ENCODE data around the gene PTGER4.

Gene PTGER4

DNA sequence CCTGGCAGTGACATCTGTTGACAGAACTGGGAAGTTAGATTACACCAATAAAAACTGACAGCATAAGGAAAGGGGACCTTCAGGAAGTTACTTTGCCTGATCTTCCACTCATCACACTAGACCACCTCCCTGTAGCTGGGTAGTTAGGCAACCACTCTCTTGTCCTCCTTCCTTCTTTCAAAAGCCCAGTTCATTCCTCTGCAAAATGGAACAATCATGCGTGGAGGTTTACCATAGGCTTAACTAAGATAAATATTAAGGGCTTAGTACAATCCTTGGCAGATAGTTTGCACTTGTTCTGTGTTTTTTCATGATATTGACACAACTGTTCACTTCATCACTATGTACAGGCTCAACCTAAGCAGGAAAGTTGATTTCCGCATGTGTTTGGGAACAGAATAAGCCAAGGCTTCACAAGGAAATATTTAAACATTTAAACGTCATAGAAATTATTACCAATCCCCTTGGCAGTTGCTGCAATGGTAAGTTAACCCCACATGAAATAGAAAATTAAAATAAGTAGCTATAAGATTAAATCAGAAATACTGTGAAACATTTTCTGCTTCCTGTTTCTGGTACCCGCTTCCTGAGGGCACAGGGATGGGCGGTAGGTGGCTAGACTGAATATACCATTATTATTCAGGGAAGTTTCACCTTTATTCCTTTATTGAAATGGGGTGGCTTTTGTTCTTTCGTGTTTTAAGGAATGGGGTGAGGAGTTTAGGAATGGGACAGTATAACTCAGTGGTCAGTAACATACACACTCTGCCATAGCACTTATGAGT, 9.9 kb upstream of the PTGER4 start:
- no peak for DNase-seq (ENCODE audit: low spot score)

DNA sequence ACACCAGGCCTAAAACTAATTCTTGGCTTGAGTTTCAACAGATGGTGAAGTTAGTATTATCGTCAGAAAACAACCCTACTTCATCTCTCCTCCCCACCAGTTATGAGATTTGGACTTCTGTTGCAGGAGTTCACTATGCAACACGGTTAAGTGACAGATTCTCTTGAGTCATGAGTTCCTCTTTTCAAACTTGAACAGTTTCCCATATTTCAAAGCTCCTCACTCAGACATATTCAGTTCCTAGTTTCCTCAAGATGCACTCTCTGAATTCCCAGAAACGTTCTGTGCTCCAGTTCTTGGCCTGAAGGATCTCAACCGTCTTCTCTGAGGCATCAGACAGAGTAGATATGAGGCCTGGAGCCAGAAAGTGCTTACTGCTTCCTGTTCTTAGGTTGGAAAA, 7.3 kb upstream of the PTGER4 start:
- DNase-seq (ENCODE audit: low spot score) = no peak

DNA sequence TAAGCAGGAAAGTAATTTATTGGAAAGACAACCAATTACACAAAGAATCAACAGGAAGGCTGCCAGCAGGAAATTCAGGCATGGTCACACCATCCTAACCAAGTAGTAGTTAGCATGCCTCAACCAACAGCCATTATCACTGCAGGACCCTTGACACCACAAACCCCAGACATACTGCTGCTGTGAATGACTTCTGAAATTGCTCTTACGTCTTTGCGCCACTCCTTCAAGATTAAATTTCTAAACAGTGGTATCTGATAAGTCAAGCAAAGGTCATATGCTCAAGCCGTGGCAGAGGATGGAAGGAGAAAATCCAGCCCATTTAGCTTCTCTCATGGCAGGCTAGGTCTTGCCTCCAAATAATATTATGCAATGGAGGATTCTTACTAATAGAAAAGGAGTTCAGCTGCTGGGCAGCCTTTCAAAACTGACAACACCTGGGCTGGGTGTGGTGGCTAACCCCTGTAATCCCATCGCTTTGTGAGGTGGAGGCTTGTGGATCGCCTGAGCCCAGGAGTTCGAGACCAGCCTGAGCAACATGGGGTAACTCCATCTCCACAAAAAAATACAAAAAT, 5.0 kb upstream of the PTGER4 start:
- DNase-seq (ENCODE audit: low spot score) = no peak

DNA sequence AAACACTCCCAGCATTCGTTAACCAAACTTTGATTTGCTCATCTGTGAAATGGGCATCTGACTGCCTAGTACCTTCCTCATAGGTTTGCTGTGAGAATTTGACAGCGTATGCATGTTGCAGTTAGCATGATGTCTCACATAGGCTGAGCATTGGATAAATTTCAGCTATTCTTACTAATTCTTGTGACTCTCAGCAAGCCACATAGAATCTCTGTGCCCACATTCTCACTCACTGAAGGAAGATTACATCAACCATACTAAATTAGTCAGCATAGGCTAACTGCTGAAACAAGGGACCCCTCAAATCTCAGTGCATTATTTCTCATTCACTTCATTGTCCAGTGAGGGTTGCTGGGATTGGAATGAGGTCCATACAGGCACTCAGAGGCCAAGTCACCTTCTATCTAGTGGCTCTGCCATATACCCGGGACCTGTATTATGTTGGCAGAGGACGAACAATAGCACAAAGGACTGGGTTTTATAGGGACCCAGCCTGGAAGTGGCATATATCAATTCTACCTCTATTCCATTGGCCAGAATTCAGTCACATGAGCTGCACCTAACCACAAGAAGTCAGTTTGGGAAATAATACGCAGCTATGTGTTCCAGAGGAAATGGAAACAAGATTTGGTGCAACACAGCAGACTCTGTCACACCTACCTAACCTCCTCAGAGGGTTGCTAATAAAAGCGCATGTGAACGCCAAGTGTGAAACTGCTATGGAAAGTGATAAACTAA, 4.2 kb upstream of the PTGER4 start:
- DNase-seq (ENCODE audit: low spot score) = no peak

DNA sequence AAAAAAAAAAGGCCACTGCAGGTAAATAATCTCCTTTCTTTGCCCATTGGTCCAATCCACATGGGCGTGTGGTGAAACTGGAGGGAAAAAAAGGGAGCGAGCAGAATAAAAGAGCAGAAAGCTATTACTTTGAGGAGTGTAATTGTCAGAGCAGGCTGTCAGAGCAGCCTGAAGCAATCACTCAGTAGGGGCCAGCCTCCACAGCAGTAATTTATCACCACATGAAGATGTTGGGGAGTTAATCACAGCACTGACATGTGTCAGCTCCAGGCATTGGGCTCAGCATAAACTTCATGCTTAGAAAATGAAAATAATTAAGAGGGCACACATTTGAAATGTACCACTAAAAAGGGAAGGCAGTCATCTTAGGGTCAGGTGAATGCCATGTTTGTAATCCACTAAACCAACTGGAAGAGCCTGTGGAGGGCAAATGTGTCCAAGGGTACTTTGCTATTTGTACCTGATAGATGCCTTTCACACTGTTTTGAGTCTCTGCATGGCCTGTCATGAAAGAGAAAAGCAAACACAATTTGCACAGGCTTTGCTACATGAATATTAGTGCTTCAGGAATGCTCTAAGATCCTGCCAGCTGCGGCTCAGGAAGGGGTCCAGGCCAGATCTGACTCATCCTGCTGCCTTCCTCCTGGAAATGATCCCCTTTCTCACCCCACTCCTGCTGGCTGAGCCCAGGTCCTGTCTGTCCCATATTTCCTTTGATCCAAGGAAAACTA, 2.9 kb upstream of the PTGER4 start:
- DNase-seq (ENCODE audit: low spot score) = no peak

DNA sequence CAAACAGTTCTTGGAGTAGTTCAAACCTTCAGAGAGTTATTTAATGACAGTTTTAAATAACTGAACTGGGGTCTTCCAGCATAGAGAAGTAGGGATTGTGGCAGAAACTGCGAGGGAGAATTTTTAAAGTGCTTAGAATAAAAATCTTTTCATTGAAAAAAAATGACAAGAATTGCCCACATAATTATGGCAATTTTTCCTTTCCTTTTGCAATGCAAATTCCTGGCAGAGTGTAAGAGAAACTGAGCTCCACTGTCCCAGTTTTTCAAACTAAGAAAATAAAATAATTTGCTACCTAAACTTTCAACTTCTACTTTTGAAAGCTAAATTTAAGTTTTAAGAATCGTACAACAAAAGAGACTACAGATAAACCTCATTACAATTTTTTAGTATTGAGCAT, 2.3 kb upstream of the PTGER4 start:
- DNase-seq (ENCODE audit: low spot score) = no peak

DNA sequence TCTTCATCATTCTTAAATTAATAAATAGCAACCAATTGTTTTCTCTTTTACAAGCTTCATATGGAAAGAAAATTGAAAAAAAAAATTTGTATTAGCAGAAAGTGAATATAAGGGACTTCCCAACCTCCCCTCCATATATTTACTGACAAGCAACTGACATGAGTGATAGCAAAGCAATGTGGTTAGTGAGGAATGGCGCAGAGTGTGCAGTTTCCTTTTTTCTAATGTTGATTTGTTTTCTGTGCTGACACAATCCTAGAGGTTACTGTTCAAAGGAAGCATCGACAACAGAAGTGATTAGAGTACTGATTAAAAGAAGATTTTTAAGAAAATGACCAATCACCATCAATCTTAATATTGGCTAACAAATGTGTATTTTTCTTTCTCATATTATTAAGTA, 1.7 kb upstream of the PTGER4 start:
- DNase-seq (ENCODE audit: low spot score) = no peak

DNA sequence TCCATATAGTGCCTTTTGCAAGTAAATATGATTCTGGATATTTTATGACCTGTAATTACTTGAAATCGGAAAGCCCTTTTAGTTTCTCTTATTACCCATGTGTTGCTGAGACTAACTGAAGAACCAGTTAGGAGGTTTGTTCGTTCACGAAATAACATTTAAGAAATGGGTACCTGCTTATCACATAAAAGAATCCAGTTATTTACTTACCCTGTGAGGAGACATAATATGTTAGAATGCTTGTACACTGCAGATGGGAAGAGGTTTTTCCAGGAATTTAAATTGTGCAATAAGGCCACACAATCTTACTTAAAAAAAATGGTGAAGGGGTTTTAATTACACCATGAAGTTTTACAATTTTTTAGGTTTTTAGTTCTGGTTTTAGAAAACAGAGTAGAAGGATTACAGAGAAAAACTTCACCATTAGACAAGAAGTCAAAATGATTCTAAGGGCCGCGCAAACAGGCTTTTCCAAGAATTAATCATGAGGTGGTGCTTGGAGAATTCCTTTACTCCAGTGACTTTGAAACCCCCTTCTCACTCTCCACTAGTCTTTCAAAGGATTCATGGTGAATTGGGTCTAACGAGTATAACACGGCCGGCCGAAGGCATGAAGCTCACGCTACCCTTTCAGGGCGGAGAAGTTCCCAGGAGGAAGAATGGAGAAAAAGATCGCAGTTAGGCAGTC, 1.1 kb upstream of the PTGER4 start:
- no peak for DNase-seq (ENCODE audit: low spot score)

DNA sequence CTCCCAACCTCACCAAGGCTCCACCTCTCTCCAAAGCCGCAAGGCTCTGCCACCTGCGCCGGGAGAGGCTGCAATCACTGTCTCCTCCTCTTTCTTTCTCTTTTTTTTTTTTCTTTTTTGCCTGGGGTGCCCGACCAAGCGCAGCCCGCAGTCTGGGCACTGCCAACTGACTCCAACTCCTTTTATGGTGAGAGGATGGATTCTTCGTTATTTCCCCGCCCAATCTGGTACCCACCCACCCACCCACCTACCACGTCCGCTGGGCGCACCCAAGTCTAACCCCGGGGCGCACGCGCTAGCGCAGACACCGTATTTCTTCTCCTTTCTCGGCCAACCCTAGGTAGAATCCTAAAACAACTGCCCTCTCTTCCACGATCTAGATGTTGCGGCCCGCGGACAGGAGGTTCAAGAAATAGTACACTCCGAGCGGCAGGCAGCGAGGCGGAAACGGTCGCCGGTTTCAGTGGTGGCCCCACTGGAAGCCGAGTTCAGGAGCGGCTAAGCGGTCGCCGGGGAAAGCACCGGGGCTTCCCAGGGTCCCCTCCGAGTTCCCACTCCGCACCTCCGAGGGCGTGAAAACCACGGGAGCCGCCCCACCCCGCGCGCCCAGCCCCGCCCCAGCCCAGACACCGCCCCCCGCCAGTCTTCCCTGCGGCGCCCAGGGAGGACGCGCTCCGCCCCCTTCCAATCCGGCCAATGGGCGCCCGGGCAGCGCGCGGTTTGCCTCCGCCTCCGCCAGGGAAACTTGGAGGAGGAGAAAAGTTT, 385 bp upstream of the PTGER4 start:
- peak; percentile 69 for DNase-seq (ENCODE audit: low spot score)

DNA sequence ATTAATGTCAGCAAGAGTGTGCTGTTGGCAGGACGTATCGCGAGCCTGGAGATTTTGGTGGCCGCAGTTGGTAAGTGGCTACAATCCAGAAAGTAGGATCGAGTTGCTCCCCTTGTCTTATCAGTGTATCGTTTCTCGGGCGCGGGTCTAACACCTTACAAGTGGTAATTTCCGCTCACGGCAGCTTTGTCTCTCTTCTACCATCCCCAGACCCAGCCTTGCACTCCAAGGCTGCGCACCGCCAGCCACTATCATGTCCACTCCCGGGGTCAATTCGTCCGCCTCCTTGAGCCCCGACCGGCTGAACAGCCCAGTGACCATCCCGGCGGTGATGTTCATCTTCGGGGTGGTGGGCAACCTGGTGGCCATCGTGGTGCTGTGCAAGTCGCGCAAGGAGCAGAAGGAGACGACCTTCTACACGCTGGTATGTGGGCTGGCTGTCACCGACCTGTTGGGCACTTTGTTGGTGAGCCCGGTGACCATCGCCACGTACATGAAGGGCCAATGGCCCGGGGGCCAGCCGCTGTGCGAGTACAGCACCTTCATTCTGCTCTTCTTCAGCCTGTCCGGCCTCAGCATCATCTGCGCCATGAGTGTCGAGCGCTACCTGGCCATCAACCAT, 1.1 kb downstream of the PTGER4 start:
- DNase-seq (ENCODE audit: low spot score) = no peak

DNA sequence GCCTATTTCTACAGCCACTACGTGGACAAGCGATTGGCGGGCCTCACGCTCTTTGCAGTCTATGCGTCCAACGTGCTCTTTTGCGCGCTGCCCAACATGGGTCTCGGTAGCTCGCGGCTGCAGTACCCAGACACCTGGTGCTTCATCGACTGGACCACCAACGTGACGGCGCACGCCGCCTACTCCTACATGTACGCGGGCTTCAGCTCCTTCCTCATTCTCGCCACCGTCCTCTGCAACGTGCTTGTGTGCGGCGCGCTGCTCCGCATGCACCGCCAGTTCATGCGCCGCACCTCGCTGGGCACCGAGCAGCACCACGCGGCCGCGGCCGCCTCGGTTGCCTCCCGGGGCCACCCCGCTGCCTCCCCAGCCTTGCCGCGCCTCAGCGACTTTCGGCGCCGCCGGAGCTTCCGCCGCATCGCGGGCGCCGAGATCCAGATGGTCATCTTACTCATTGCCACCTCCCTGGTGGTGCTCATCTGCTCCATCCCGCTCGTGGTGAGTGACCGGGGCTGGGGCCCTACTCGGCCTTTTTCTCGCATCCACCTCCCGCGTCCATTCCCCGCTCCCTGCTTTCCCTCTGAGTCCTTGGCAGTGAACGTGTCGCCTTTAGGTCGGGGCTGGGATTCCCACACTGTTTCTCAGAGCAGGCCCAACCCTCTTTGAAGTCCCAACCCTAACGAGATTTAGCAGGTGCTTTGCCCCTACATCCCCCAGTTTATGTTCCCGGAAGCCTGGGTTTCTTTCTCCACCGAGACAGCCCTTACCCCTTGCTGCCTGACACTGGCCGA, 1.8 kb downstream of the PTGER4 start:
- no peak for DNase-seq (ENCODE audit: low spot score)

DNA sequence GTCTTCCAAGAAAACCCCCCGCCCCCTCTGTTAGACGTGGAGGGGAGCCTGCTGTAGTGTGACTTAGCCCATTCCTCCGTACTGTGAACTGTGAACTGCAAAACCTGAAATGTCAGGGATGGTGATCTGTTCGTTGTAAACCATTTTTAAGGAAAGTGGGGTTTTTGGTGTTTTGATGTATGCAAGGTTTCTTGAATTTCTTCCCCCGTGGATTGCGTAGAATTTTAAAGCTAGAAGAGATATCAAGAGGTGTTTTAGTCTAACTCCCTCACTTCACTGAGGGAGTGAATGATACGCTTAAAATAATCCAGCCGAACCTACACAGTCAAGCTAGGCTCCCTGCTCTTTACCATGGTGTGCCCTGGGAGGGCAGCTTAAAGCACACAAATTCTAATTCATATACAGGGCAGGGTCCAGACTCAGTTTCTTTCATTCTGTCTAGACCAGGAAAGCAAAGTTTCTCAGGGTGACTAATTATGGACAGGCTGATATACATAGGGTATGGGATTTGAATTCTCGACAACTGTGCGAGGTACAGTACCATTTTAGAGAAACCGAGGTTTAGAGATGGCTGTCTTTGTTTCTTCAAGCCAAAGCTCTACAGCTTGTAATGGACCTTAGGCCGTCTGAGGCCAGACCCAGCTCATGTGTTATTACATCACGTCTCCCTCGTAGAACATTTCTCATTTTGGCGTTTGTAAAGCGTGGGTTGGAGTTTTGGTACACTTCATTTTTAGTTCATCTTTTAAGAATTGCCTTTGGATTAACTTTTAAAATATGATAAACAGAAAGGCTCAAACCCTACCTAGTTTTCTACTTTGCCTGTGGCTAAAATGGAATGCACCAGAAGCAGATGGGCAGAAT, 2.7 kb downstream of the PTGER4 start:
- DNase-seq (ENCODE audit: low spot score) = no peak

DNA sequence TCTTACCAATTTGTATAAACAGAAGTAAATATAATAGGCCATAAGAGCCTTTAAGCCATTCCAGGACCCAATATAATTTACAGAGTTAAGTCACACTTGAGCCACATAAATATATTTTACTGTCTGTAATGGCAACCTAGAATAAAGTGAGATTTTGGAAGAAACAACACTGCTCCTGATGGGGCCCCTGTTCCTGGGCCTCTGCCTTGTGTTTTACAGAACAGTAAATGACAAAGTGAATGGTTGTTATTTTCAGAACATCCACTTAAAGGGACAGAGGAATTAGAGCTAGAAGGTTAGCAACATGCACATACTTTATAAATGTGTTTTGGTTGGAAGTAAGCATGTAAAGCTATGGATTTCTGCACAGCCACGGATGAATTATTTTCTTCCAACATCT, 3.6 kb downstream of the PTGER4 start:
- DNase-seq (ENCODE audit: low spot score) = no peak

DNA sequence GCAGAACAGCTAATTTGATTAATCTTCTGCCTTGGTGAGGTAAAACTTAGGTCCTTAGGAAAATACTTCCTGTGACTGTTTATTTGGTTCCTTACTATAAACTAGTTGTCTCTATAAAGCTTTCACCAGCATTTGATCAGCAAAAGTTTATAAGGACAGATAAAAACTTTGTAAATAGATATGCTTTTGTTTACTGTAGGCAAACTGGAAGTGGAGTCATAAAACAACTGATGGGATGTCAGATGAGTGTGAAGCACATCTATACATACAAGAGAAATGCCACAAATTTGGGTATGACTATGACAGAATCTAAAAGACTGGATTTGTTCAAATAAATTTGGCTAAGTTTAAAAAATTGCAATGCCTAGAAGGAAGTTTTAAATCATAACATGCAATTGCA, 5.5 kb downstream of the PTGER4 start:
- DNase-seq (ENCODE audit: low spot score) = no peak

DNA sequence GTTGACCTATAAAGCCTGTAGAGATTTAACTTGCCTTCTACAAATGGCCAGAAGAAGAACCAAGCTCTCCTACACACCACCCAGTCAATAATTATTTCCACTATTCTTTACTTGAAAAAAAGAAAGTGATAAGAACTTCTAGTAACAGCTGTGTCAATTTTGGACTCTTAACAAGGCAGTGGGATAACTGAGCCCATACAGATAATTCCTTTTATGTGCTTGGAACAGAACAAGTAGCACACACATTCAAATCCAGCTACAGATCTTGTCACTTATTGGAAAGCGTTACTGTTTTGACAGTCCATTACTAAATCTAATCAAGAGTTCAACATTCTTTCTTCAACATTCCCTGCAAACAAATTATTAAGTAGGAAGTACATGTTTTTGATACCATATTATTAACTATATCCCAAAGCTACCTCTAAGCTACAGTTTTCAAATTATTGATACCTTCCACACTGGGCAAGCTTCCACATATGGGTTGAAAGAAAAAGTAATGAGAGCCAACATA, 6.3 kb downstream of the PTGER4 start:
- no peak for DNase-seq (ENCODE audit: low spot score)

DNA sequence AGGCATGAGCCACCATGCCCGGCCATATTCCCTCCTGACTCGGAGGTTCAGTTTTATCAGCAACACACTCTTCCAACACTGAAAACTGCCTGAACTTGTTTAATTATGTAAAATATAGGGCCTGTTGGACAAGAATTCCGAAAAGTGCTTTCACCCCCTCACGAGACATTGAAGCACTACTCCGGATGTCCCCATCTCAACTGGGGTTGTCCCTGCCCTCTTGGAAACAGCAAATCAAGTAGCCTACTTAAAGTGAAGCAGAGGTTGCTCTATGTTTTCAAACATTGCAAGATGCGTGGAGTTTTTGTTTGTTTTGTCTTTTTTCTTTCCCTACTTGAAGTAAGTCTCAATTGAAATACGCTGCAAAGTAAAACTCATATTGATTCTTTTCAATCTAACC, 7.6 kb downstream of the PTGER4 start:
- DNase-seq (ENCODE audit: low spot score) = no peak

DNA sequence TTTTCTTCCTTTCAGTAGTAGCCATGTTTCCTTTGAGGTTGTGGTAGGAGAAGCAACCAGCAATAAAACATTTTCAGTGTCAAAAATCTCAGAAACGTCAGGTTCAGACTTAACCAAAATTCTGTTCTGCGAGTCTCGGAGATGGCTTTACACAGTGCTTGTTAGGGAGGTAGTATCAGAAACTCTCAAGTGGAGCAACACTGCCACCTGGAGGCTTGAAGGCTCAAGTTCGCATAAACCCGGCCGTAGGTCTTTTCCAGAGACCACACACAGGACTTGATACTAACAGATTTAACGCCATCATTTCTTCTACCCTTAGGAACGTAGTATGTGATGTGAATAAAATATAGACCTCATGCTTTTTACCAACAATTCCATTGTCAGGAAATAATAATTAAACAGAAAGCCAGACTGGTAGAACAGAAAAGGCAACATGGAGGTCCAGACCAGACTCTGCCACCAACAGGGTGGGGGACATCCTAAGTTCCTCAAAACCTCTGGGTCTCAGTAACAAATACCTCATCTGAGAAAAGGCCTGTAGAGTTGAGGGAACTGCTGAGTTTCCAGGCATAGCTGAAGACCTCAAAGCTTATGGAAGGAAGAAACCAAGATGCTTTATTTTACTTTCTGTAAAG, 8.5 kb downstream of the PTGER4 start:
- peak; percentile 84 for DNase-seq (ENCODE audit: low spot score)

DNA sequence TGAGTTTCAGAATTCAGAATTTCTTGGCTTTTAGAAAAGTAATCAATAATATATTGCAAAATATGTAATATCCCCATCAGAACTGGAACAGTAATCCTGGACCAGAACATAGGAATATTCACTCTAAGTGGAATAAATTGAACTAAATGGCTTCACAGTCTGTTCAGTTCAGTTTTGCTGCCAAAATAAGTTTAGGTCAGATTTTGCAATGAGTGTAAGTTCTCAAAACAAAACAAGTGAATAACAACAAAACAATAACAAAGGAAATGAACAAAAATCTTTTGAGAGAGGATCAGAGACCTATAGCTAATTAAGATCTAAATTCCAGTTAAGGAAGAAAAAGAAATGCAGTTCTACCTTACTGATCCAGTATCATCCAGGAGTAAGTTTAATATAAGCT, 9.3 kb downstream of the PTGER4 start:
- DNase-seq (ENCODE audit: low spot score) = no peak
